OCI-LY7 (cell line): ENCODE data around the gene XPR1. TPM values are rescaled to one million over a fixed set of nuclear protein-coding genes. Genes with fewer than 3 reads are reported as not detected.

Experiments used
- BruUV-seq: library from RNA; stranded (reverse); fragments of 400-500 nt; replicated peaks from 2 replicates; lab custom pipeline; 2021; lab: Mats Ljungman, UMichigan
- CTCF ChIA-PET: fragments of 300-600 bp; sonication (Branson Sonifier 250); formaldehyde crosslinking; loops from one replicate; lab custom pipeline; 2022; ENCODE audit warnings: antibody characterized with exemption; ENCODE audit not compliant: unreplicated experiment; lab: Charles Lee
- POLR2A ChIA-PET: fragments of 300-600 bp; sonication (Branson Sonifier 250); formaldehyde crosslinking; loops from one replicate; lab custom pipeline; 2022; ENCODE audit warnings: antibody characterized with exemption; lab: Charles Lee
- DNase-seq: peaks from one replicate; pipeline ENCODE4 v3.0.0-alpha.2; 2015; ENCODE audit warnings: low spot score
- H2AFZ ChIP-seq: fragments of 200-600 bp; sonication (generic), shearing (Covaris generic); 2 replicates; pipeline ENCODE4 v1.6.1; 2014; ENCODE audit warnings: mild to moderate bottlenecking, antibody characterized with exemption, low read length, moderate library complexity
- H3K27ac ChIP-seq: fragments of 200-600 bp; sonication (generic); 2 replicates; pipeline ENCODE4 v1.5.1; 2014; ENCODE audit warnings: mixed run types, low read depth, mild to moderate bottlenecking, moderate library complexity, low read length, inconsistent platforms; ENCODE audit not compliant: poor library complexity, severe bottlenecking
- H3K36me3 ChIP-seq: fragments of 200-600 bp; sonication (generic); 2 replicates; pipeline ENCODE4 v1.6.1; 2014; ENCODE audit warnings: mild to moderate bottlenecking, antibody characterized with exemption, low read length, moderate library complexity, mixed read lengths; ENCODE audit not compliant: insufficient read depth
- H3K4me1 ChIP-seq: fragments of 200-600 bp; sonication (generic); 2 replicates; pipeline ENCODE4 v1.5.1; 2014; ENCODE audit warnings: mild to moderate bottlenecking, low read length; ENCODE audit not compliant: insufficient read depth, poor library complexity, severe bottlenecking
- H3K4me2 ChIP-seq: fragments of 200-600 bp; sonication (generic); 2 replicates; pipeline ENCODE4 v1.6.1; 2014; ENCODE audit warnings: mild to moderate bottlenecking, low read length
- H3K4me3 ChIP-seq: fragments of 200-600 bp; sonication (generic); 2 replicates; pipeline ENCODE4 v1.5.1; 2014; ENCODE audit warnings: mild to moderate bottlenecking, low read depth, low read length; ENCODE audit not compliant: poor library complexity, severe bottlenecking
- H3K79me2 ChIP-seq: fragments of 200-600 bp; sonication (generic); 2 replicates; pipeline ENCODE4 v1.6.1; 2016; ENCODE audit warnings: low read depth, mild to moderate bottlenecking, low read length, moderate library complexity, mixed read lengths; ENCODE audit not compliant: insufficient read depth
- H3K9me2 ChIP-seq: fragments of 200-600 bp; sonication (generic); 2 replicates; pipeline ENCODE4 v1.6.1; 2016; ENCODE audit warnings: mild to moderate bottlenecking, low read length, mixed read lengths; ENCODE audit not compliant: insufficient read depth
- H3K9me3 ChIP-seq: fragments of 200-600 bp; sonication (generic); 2 replicates; pipeline ENCODE4 v1.6.1; 2014; ENCODE audit warnings: mild to moderate bottlenecking, mixed run types, low read length, mixed read lengths
- H4K20me1 ChIP-seq: fragments of 200-600 bp; sonication (generic); 2 replicates; pipeline ENCODE4 v1.6.1; 2014; ENCODE audit warnings: mild to moderate bottlenecking, antibody characterized with exemption, low read length, moderate library complexity, mixed read lengths; ENCODE audit not compliant: insufficient read depth
- EZH2phosphoT487 ChIP-seq: fragments of 200-600 bp; sonication (generic); IDR thresholded peaks from 2 replicates; pipeline ENCODE4 v1.6.1; 2018; ENCODE audit warnings: low read depth, borderline replicate concordance, mild to moderate bottlenecking, mixed run types, antibody characterized with exemption, low read length, moderate library complexity, mixed read lengths
- intact Hi-C: fragments of 100-400 bp; cut with micrococcal nuclease; formaldehyde crosslinking; loops from one replicate; pipeline ENCODE4 v1.10.0; 2022; ENCODE audit not compliant: unreplicated experiment
- total RNA-seq, 2 experiments: library from RNA; depleted of rRNA in 1 of 2; stranded (reverse); fragments of >200 nt in 1 of 2; shearing (Covaris generic) in 1 of 2; gene quantifications; 2 replicates each; pipeline ENCODE4 v1.2.3, GENCODE V29; 2014 to 2022
- TF ChIP-seq, protein P1 (sequence below): fragments of 200-600 bp; sonication (generic); conservative IDR thresholded peaks from 2 replicates; pipeline ENCODE4 v1.5.1; 2014; ENCODE audit warnings: mild to moderate bottlenecking, antibody characterized with exemption, low read length, moderate library complexity, mixed read lengths

XPR1 gene
- total RNA-seq, 2 experiments from 2014 or later, result 8.6 to 17.2 TPM

DNA sequence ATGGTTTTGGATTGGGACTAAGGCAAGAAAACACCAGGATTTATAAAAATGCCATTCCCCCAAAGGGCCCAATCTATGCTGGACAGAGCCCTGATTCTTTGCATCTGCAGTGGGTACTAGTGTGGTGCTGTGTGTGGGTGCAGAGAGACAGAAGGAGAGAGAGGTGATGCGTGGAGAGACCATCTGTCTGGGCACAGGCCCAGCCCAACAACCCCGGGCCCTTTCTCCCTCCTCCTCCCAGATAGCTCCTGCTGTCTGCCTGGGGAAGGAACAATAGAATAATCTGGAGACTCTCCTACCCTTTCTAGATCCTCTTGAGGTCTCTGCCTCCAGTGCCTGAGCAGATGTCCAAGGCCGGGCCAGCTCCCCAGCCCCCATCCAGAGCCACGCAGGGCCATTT lies 296.0 kb downstream of the XPR1 start:
- BruUV-seq, result no TSS peak
- no peaks in the 10 kb centered on the region for H4K20me1 ChIP-seq
- TF ChIP-seq EZH2phosphoT487, result no peak
- TF ChIP-seq, protein P1, sequence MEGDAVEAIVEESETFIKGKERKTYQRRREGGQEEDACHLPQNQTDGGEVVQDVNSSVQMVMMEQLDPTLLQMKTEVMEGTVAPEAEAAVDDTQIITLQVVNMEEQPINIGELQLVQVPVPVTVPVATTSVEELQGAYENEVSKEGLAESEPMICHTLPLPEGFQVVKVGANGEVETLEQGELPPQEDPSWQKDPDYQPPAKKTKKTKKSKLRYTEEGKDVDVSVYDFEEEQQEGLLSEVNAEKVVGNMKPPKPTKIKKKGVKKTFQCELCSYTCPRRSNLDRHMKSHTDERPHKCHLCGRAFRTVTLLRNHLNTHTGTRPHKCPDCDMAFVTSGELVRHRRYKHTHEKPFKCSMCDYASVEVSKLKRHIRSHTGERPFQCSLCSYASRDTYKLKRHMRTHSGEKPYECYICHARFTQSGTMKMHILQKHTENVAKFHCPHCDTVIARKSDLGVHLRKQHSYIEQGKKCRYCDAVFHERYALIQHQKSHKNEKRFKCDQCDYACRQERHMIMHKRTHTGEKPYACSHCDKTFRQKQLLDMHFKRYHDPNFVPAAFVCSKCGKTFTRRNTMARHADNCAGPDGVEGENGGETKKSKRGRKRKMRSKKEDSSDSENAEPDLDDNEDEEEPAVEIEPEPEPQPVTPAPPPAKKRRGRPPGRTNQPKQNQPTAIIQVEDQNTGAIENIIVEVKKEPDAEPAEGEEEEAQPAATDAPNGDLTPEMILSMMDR, result no peak
- no peaks in the 10 kb centered on the region for H3K79me2 ChIP-seq
- no peak overlapping the region for H2AFZ ChIP-seq
- ChIA-PET CTCF (no interaction called here), POLR2A (no interaction called here)
- no peak overlapping the region for H3K27ac ChIP-seq
- no peaks in the 10 kb centered on the region for H3K9me3 ChIP-seq
- DNase-seq, result no peak
- no peaks in the 10 kb centered on the region for H3K4me1 ChIP-seq
- H3K4me3 ChIP-seq, result no peak overlapping the region
- no peaks in the 10 kb centered on the region for H3K36me3 ChIP-seq
- no peak overlapping the region for H3K4me2 ChIP-seq
- intact Hi-C loops, result no loop called here
- no peaks in the 10 kb centered on the region for H3K9me2 ChIP-seq

DNA sequence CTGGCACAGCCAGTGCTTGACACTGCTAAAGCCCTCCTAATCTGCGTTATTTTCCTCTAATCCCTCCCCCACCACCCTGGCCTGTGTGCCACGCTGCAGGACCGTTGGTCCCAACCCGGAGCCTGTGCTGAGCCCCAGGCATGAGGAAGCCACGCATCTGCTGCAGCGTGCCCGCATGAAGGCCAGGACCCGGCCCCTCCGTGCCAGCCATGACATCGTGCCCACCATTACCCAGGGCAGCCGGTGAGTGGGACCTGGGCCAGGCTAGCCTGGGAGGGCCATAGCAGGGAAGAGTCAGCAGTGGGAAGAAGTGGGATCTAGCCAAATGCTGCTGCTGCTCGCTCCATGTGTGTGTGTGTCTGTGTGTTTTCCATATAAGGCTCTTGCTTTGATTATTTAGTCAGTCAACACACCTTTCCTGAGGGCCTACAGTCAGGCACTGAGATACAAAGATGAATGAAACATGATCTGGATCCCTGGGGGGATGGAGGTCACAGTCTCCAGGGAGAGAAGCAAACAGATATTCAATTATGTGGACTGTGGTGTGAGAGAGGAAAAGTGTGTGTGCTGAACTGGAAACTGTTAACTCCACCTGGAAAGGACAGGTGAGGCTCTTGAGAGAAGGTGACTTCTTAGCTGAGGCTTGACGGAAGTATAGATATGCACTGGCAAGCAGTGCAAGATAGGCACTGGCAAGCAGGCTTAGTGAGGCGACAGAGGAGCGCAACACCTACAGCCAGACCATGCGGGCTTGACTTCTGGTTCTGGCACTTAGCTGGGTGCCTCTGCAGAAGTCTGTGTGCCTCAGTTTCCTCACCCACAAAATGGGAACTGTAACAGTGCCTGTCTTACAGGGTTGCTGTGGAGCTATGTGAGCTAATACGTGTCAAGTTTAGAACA lies 296.8 kb downstream of the XPR1 start:
- intact Hi-C loops, result no loop called here
- no peak overlapping the region for H3K4me2 ChIP-seq
- TF ChIP-seq EZH2phosphoT487, result no peak
- TF ChIP-seq, protein P1, result no peak
- ChIA-PET POLR2A (no interaction called here), CTCF (no interaction called here)
- no peaks in the 10 kb centered on the region for H3K9me3 ChIP-seq
- BruUV-seq, result no TSS peak
- no peak overlapping the region for H3K27ac ChIP-seq
- no peaks in the 10 kb centered on the region for H4K20me1 ChIP-seq
- H3K36me3 ChIP-seq, result no peaks in the 10 kb centered on the region
- DNase-seq, result no peak
- H3K9me2 ChIP-seq, result no peaks in the 10 kb centered on the region
- no peaks in the 10 kb centered on the region for H3K79me2 ChIP-seq
- H3K4me3 ChIP-seq, result no peak overlapping the region
- no peak overlapping the region for H2AFZ ChIP-seq
- H3K4me1 ChIP-seq, result no peaks in the 10 kb centered on the region

DNA sequence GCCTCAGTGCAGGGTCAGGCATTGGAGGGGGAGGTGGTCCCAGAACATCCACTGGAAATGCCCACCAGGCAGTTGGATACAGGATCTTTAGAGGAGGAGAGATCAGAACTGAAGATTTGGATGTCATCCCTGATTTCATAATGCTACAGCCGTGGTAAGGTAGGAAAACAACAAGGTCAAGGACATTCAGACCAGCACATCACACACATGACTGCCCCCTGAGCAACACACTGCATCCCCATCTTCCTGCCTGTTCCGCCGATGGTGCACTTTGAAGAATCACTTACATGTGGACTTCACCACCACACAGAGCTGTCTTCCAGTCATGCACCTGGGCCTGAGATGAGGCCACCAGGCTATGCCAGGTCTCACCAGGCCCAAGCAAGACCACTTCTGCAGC lies 297.6 kb downstream of the XPR1 start:
- Histone ChIP-seq H3K9me2 (no peaks in the 10 kb centered on the region), H3K4me1 (peaks cover 3% of the 10 kb centered on the region), H3K27ac (no peak overlapping the region), H3K9me3 (no peaks in the 10 kb centered on the region), H2AFZ (no peak overlapping the region), H3K4me3 (no peak overlapping the region), H4K20me1 (no peaks in the 10 kb centered on the region), H3K36me3 (no peaks in the 10 kb centered on the region), H3K79me2 (no peaks in the 10 kb centered on the region), H3K4me2 (no peak overlapping the region)
- ChIA-PET CTCF (no interaction called here), POLR2A (no interaction called here)
- no TSS peak for BruUV-seq
- no peak for DNase-seq
- TF ChIP-seq EZH2phosphoT487, result no peak
- TF ChIP-seq, protein P1, result no peak
- intact Hi-C loops, result no loop called here
